HepG2 (cell line): ENCODE data around the gene ZDHHC7. TPM values are rescaled to one million over a fixed set of nuclear protein-coding genes. Genes with fewer than 3 reads are reported as not detected.

ENCODE experiments used
- CEBPZ ChIP-seq: IDR thresholded peaks from 2 replicates; pipeline ENCODE4 v1.6.1; 2012; ENCODE audit warnings: low read length, improper control_type of control experiment
- FOXO4 ChIP-seq: sonication (generic); formaldehyde crosslinking; conservative IDR thresholded peaks from 2 replicates; pipeline ENCODE4 v1.8.1; 2023; ENCODE audit warnings: missing genetic modification reagents
- GATA4 ChIP-seq: sonication (generic); IDR thresholded peaks from 2 replicates; pipeline ENCODE4 v1.6.1; 2016; ENCODE audit warnings: antibody characterized with exemption, low read depth, borderline replicate concordance
- KDM6A ChIP-seq: IDR thresholded peaks from 2 replicates; pipeline ENCODE4 v1.6.1; 2016; ENCODE audit warnings: low read depth
- MTA1 ChIP-seq: sonication (generic); formaldehyde crosslinking; IDR thresholded peaks from 2 replicates; pipeline ENCODE4 v1.4.0; 2020; ENCODE audit warnings: missing genetic modification reagents, mild to moderate bottlenecking, borderline replicate concordance
- MTA3 ChIP-seq: sonication (generic); formaldehyde crosslinking; IDR thresholded peaks from 2 replicates; pipeline ENCODE4 v1.4.0; 2020; ENCODE audit warnings: missing genetic modification reagents
- SAFB2 ChIP-seq: sonication (generic); formaldehyde crosslinking; IDR thresholded peaks from 2 replicates; pipeline ENCODE4 v1.5.1; 2020; ENCODE audit warnings: missing genetic modification reagents, low read depth, mild to moderate bottlenecking, borderline replicate concordance
- SALL1 ChIP-seq: sonication (generic); formaldehyde crosslinking; IDR thresholded peaks from 2 replicates; pipeline ENCODE4 v1.8.0; 2022; ENCODE audit warnings: mild to moderate bottlenecking, missing genetic modification reagents
- SNAPC2 ChIP-seq: sonication (generic); formaldehyde crosslinking; IDR thresholded peaks from 2 replicates; pipeline ENCODE4 v1.8.1; 2022; ENCODE audit warnings: mild to moderate bottlenecking, missing genetic modification reagents
- ZBTB3 ChIP-seq: sonication (generic); formaldehyde crosslinking; IDR thresholded peaks from 2 replicates; pipeline ENCODE4 v1.4.0; 2020; ENCODE audit warnings: low read depth, mild to moderate bottlenecking, moderate library complexity, missing genetic modification reagents, borderline replicate concordance
- ZNF282 ChIP-seq: fragments of 450-650 bp; IDR thresholded peaks from 2 replicates; pipeline ENCODE4 v1.6.1; 2018; ENCODE audit not compliant: partially characterized antibody
- ZNF292 ChIP-seq: sonication (generic); formaldehyde crosslinking; IDR thresholded peaks from 2 replicates; pipeline ENCODE4 v1.8.1; 2022; ENCODE audit warnings: mild to moderate bottlenecking, low read depth, missing genetic modification reagents, borderline replicate concordance
- ZNF367 ChIP-seq: sonication (generic); formaldehyde crosslinking; IDR thresholded peaks from 2 replicates; pipeline ENCODE4 v1.4.0; 2020; ENCODE audit warnings: missing genetic modification reagents, borderline replicate concordance
- polyA plus RNA-seq, 8 experiments: library from polyadenylated mRNA; depleted of rRNA in 3 of 8; stranded (reverse) in 7 of 8; unstranded in 1 of 8; fragments of >200 nt; fragmentation: Illumina TruSeq in 4 of 8; extraction: Trizol in 4 of 8; gene quantifications; 2 replicates each; pipeline versions ENCODE4 v1.2.1 to v1.2.3, GENCODE V29; 2011 to 2016; ENCODE audit warnings: low read depth in 4 of 8, missing spikeins in 1 of 8, mixed read lengths in 1 of 8; ENCODE audit not compliant: insufficient read depth in 1 of 8
- total RNA-seq, 5 experiments: library from RNA; depleted of rRNA; stranded (reverse); fragments of >200 nt; fragmentation: Illumina TruSeq; extraction: Trizol; gene quantifications; 2 replicates each; pipeline ENCODE4 v1.2.3, GENCODE V29; 2016; ENCODE audit warnings: low read depth in 1 of 5
- TF ChIP-seq, protein P1 (sequence below): sonication (generic); formaldehyde crosslinking; IDR thresholded peaks from 2 replicates; pipeline ENCODE4 v1.4.0; 2020; ENCODE audit warnings: mild to moderate bottlenecking, missing genetic modification reagents, borderline replicate concordance
- TF ChIP-seq, protein P2 (sequence below): sonication (generic); formaldehyde crosslinking; IDR thresholded peaks from 2 replicates; pipeline ENCODE4 v1.9.0; 2022; ENCODE audit warnings: missing genetic modification reagents, mild to moderate bottlenecking, borderline replicate concordance
- TF ChIP-seq, protein P3 (sequence below): sonication (generic); formaldehyde crosslinking; IDR thresholded peaks from 2 replicates; pipeline ENCODE4 v1.5.0; 2020; ENCODE audit warnings: missing genetic modification reagents

Gene ZDHHC7
- total and polyA plus RNA-seq, 2 of the 13 experiments (the other 11 are each of a cell fraction or from before 2014, with no cell fraction given) = 46.8 to 67.6 TPM

DNA sequence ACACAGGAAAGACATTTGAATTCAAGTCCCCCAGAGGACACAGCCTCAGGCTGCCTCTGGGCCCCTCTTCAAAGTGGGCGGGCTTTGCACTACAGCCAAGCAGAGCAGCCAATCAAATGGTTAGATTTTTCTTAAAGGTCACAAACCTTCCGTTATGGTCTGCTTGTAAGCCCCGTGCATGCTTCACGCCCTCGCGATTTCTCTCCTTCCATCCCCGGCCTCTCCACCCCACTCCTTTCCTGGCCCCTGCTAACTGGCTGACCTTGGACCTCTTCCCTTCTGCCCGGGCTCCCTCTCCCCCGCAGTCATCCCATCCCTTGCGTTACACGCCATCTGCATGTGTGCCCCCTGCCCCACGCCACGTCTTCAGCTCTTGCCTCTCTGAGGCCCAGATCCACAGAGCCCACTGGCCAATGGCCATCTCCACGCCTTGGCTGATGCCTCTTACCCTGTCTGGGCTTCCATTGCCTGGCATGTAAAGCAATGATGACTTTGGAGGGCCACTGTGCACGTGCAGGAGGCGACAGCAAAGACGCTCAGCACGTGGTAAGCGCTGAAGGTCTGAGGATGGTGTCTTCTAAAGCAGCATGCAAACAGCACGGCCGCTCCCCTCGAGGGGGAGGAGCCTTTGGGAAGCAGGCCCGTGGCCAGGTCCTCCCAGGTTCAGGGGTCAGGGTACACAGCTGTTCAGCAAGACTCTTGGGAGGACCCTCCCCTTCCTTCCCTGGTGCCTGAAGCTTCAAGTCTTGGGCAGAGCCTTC, 86.8 kb downstream of the ZDHHC7 start (continued):
- no peak for TF ChIP-seq CEBPZ
- no peak for TF ChIP-seq MTA3
- TF ChIP-seq FOXO4 (CRISPR knock-in tag) = no peak
- peak; percentile 76; the same call in 1 of the 2 replicates for TF ChIP-seq SALL1 (CRISPR knock-in tag)
- TF ChIP-seq, protein P1, sequence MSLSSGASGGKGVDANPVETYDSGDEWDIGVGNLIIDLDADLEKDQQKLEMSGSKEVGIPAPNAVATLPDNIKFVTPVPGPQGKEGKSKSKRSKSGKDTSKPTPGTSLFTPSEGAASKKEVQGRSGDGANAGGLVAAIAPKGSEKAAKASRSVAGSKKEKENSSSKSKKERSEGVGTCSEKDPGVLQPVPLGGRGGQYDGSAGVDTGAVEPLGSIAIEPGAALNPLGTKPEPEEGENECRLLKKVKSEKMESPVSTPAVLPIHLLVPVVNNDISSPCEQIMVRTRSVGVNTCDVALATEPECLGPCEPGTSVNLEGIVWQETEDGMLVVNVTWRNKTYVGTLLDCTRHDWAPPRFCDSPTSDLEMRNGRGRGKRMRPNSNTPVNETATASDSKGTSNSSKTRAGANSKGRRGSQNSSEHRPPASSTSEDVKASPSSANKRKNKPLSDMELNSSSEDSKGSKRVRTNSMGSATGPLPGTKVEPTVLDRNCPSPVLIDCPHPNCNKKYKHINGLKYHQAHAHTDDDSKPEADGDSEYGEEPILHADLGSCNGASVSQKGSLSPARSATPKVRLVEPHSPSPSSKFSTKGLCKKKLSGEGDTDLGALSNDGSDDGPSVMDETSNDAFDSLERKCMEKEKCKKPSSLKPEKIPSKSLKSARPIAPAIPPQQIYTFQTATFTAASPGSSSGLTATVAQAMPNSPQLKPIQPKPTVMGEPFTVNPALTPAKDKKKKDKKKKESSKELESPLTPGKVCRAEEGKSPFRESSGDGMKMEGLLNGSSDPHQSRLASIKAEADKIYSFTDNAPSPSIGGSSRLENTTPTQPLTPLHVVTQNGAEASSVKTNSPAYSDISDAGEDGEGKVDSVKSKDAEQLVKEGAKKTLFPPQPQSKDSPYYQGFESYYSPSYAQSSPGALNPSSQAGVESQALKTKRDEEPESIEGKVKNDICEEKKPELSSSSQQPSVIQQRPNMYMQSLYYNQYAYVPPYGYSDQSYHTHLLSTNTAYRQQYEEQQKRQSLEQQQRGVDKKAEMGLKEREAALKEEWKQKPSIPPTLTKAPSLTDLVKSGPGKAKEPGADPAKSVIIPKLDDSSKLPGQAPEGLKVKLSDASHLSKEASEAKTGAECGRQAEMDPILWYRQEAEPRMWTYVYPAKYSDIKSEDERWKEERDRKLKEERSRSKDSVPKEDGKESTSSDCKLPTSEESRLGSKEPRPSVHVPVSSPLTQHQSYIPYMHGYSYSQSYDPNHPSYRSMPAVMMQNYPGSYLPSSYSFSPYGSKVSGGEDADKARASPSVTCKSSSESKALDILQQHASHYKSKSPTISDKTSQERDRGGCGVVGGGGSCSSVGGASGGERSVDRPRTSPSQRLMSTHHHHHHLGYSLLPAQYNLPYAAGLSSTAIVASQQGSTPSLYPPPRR (CRISPR knock-in tag) = no peak
- no peak for TF ChIP-seq KDM6A (CRISPR knock-in tag)
- TF ChIP-seq ZBTB3 = no peak
- TF ChIP-seq, protein P2, sequence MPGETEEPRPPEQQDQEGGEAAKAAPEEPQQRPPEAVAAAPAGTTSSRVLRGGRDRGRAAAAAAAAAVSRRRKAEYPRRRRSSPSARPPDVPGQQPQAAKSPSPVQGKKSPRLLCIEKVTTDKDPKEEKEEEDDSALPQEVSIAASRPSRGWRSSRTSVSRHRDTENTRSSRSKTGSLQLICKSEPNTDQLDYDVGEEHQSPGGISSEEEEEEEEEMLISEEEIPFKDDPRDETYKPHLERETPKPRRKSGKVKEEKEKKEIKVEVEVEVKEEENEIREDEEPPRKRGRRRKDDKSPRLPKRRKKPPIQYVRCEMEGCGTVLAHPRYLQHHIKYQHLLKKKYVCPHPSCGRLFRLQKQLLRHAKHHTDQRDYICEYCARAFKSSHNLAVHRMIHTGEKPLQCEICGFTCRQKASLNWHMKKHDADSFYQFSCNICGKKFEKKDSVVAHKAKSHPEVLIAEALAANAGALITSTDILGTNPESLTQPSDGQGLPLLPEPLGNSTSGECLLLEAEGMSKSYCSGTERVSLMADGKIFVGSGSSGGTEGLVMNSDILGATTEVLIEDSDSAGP (CRISPR knock-in tag) = peak; percentile 87
- TF ChIP-seq, protein P3, sequence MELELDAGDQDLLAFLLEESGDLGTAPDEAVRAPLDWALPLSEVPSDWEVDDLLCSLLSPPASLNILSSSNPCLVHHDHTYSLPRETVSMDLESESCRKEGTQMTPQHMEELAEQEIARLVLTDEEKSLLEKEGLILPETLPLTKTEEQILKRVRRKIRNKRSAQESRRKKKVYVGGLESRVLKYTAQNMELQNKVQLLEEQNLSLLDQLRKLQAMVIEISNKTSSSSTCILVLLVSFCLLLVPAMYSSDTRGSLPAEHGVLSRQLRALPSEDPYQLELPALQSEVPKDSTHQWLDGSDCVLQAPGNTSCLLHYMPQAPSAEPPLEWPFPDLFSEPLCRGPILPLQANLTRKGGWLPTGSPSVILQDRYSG (CRISPR knock-in tag) = no peak
- TF ChIP-seq GATA4 = no peak
- no peak for TF ChIP-seq ZNF367
- no peak for TF ChIP-seq ZNF292 (CRISPR knock-in tag)
- TF ChIP-seq SNAPC2 (CRISPR knock-in tag) = no peak
- TF ChIP-seq MTA1 (CRISPR knock-in tag) = peak; percentile 63; the same call in 1 of the 2 replicates
- no peak for TF ChIP-seq ZNF282
- TF ChIP-seq SAFB2 (CRISPR knock-in tag) = peak; percentile 83; the same call in 1 of the 2 replicates
